Measurements from ENCODE around the gene SLC2A4RG. TPM values are rescaled to one million over a fixed set of nuclear protein-coding genes. Genes with fewer than 3 reads are reported as not detected.

Gene SLC2A4RG
- total and polyA plus RNA-seq, 2 of the 13 experiments (the other 11 are each of a cell fraction or from before 2014, with no cell fraction given), result 91.4 to 95.9 TPM

DNA sequence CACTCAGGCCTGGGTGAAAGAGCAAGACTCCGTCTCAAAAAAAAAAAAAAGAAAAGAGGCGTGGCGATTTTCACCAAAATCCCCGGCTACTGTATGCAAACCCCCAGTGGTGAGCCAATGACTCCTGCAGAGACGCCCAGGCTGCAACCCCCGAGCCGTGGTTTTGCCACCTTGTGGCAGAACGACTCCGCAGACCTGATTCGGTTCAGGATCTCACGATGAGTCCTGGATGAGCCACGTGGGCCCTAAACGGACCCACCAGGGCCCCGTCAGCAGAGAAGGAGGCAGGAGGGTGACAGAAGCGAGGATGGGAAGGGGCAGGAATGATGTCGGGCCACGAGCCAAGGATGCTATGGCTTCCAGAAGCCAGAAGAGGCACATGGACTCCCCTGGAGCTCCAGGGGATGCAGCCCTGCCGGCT lies 42.5 kb downstream of the SLC2A4RG start (continued):
- TF ChIP-seq ZXDC (CRISPR knock-in tag; IDR thresholded peaks at IDR 0.05) (no peak), RELA (CRISPR knock-in tag; IDR thresholded peaks at IDR 0.05) (no peak), ZBTB43 (CRISPR knock-in tag; conservative IDR thresholded peaks at IDR 0.05) (no peak), HNRNPLL (IDR thresholded peaks at IDR 0.05; ENCODE audit: low read depth, low read length, poor library complexity, severe bottlenecking) (peak; percentile 22), CHD4 (IDR thresholded peaks at IDR 0.05; ENCODE audit: borderline replicate concordance, low read length) (no peak), MAFF (IDR thresholded peaks at IDR 0.05; ENCODE audit: low read depth, low read length) (no peak), ZC3H4 (CRISPR knock-in tag; IDR thresholded peaks at IDR 0.05; ENCODE audit: borderline replicate concordance) (no peak), CEBPG (CRISPR knock-in tag; IDR thresholded peaks at IDR 0.05) (0 out of 2 replicates have a peak, but pooled peaks have one; percentile 3), PBX2 (CRISPR knock-in tag; IDR thresholded peaks at IDR 0.05) (no peak), ZNF747 (CRISPR knock-in tag; IDR thresholded peaks at IDR 0.05; ENCODE audit: borderline replicate concordance) (no peak), ZNF629 (CRISPR knock-in tag; conservative IDR thresholded peaks at IDR 0.05) (no peak), ATAD3A (CRISPR knock-in tag; IDR thresholded peaks at IDR 0.05) (no peak), NFE2L2 (IDR thresholded peaks at IDR 0.05; ENCODE audit: low read length) (no peak), ZFY (CRISPR knock-in tag; IDR thresholded peaks at IDR 0.05) (0 out of 2 replicates have a peak, but pooled peaks have one; percentile 7), SMYD3 (CRISPR knock-in tag; IDR thresholded peaks at IDR 0.05) (no peak), NFRKB (IDR thresholded peaks at IDR 0.05) (no peak), ZNF883 (CRISPR knock-in tag; IDR thresholded peaks at IDR 0.05; ENCODE audit: not compliant biosample characterization) (no peak), HNRNPL (IDR thresholded peaks at IDR 0.05; ENCODE audit: low read depth, low read length) (0 out of 2 replicates have a peak, but pooled peaks have one; percentile 52), KAT8 (CRISPR knock-in tag; IDR thresholded peaks at IDR 0.05) (peak; percentile 33; the same call in 1 of the 2 replicates), NFE2 (CRISPR knock-in tag; IDR thresholded peaks at IDR 0.05) (no peak), HMGA1 (CRISPR knock-in tag; conservative IDR thresholded peaks at IDR 0.05) (no peak)
- TF ChIP-seq, protein P1, sequence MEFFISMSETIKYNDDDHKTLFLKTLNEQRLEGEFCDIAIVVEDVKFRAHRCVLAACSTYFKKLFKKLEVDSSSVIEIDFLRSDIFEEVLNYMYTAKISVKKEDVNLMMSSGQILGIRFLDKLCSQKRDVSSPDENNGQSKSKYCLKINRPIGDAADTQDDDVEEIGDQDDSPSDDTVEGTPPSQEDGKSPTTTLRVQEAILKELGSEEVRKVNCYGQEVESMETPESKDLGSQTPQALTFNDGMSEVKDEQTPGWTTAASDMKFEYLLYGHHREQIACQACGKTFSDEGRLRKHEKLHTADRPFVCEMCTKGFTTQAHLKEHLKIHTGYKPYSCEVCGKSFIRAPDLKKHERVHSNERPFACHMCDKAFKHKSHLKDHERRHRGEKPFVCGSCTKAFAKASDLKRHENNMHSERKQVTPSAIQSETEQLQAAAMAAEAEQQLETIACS (CRISPR knock-in tag; IDR thresholded peaks at IDR 0.05), result no peak
- TF ChIP-seq, protein P2, sequence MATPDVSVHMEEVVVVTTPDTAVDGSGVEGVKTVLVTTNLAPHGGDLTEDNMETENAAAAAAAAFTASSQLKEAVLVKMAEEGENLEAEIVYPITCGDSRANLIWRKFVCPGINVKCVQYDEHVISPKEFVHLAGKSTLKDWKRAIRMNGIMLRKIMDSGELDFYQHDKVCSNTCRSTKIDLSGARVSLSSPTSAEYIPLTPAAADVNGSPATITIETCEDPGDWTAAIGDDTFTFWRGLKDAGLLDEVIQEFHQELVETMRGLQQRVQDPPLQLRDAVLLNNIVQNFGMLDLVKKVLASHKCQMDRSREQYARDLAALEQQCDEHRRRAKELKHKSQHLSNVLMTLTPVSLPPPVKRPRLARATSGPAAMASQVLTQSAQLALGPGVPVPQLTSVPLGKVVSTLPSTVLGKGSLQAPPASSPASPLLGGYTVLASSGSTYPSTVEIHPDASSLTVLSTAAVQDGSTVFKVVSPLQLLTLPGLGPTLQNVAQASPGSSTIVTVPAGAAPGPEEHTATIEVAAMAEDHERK (CRISPR knock-in tag; IDR thresholded peaks at IDR 0.05; ENCODE audit: low read depth), result no peak
- TF ChIP-seq, protein P3, sequence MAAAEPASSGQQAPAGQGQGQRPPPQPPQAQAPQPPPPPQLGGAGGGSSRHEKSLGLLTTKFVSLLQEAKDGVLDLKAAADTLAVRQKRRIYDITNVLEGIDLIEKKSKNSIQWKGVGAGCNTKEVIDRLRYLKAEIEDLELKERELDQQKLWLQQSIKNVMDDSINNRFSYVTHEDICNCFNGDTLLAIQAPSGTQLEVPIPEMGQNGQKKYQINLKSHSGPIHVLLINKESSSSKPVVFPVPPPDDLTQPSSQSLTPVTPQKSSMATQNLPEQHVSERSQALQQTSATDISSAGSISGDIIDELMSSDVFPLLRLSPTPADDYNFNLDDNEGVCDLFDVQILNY (CRISPR knock-in tag; conservative IDR thresholded peaks at IDR 0.05), result no peak

Measured in HepG2 (cell line).